ENCODE results near the gene S1PR3. TPM values are rescaled to one million over a fixed set of nuclear protein-coding genes. Genes with fewer than 3 reads are reported as not detected.
A peak's percentile ranks its signal among the peaks of the same experiment; 100 is the strongest.

Gene S1PR3
- total RNA-seq, 1 experiment from 2014 or later = 23.3 TPM

DNA sequence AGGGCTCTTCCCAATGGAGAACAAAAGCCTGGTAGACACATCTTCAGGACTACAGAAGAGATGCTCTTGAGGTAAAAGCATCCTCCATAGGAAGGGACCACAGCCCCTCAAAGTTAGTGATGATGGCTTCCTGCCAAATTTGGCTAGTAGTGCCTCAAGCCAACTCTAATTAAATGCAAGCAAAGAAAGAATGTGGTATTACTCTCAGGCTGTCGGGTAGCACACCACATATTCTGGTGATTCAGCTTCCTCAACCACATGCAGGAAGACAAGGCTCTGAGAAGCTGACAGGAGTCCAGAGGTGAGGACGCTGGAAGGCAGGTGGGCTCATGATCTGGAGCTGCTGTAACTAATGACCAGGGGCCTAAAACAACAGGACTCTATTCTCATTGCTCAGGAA lies 37.2 kb upstream of the S1PR3 start:
- H3K36me3 ChIP-seq (ENCODE audit: low read depth) = no peaks in the 10 kb centered on the region
- H3K4me3 ChIP-seq = no peak overlapping the region
- intact Hi-C loops (cut with micrococcal nuclease; ENCODE audit: unreplicated experiment) = no loop called here
- TF ChIP-seq, protein P1, sequence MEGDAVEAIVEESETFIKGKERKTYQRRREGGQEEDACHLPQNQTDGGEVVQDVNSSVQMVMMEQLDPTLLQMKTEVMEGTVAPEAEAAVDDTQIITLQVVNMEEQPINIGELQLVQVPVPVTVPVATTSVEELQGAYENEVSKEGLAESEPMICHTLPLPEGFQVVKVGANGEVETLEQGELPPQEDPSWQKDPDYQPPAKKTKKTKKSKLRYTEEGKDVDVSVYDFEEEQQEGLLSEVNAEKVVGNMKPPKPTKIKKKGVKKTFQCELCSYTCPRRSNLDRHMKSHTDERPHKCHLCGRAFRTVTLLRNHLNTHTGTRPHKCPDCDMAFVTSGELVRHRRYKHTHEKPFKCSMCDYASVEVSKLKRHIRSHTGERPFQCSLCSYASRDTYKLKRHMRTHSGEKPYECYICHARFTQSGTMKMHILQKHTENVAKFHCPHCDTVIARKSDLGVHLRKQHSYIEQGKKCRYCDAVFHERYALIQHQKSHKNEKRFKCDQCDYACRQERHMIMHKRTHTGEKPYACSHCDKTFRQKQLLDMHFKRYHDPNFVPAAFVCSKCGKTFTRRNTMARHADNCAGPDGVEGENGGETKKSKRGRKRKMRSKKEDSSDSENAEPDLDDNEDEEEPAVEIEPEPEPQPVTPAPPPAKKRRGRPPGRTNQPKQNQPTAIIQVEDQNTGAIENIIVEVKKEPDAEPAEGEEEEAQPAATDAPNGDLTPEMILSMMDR (conservative IDR thresholded peaks at IDR 0.05) = no peak
- TF ChIP-seq EZH2 (IDR thresholded peaks at IDR 0.05; ENCODE audit: low read depth) = no peak
- H3F3A ChIP-seq (ENCODE audit: insufficient read depth, low read depth) = peaks cover 16% of the 10 kb centered on the region
- H3K9me2 ChIP-seq (ENCODE audit: insufficient read depth) = no peaks in the 10 kb centered on the region
- no peak overlapping the region for H3K4me2 ChIP-seq
- no peaks in the 10 kb centered on the region for H4K20me1 ChIP-seq (ENCODE audit: insufficient read depth)
- H3K4me1 ChIP-seq (replicated peaks; ENCODE audit: insufficient read depth) = peaks cover 34% of the 10 kb centered on the region
- no peaks in the 10 kb centered on the region for H3K27me3 ChIP-seq (ENCODE audit: insufficient read depth, low read depth)
- BruUV-seq (replicated peaks) = no TSS peak
- no peaks in the 10 kb centered on the region for H3K9me3 ChIP-seq (ENCODE audit: insufficient read depth, low read depth)
- ChIA-PET POLR2A (ENCODE audit: unreplicated experiment) (no interaction called here), CTCF (no interaction called here)
- no peak overlapping the region for H3K27ac ChIP-seq
- no peaks in the 10 kb centered on the region for H3K79me2 ChIP-seq (ENCODE audit: low read depth)
- no peak overlapping the region for H2AFZ ChIP-seq
- DNase-seq = peak in 1 of 2 experiments; percentile 61

- intact Hi-C loops (cut with micrococcal nuclease; ENCODE audit: unreplicated experiment) = no loop called here
- TF ChIP-seq, protein P1 (conservative IDR thresholded peaks at IDR 0.05) = no peak
- TF ChIP-seq EZH2 (IDR thresholded peaks at IDR 0.05; ENCODE audit: low read depth) = no peak
- DNase-seq = no peak
- ChIA-PET CTCF (no interaction called here), POLR2A (ENCODE audit: unreplicated experiment) (interaction anchor here (0.8 kb wide), 1 partner anchor 209 kb away, joined by 5 read pairs; no protein-coding TSS in a partner anchor)
- Histone ChIP-seq H3K4me2 (no peak overlapping the region), H3K79me2 (ENCODE audit: low read depth) (no peaks in the 10 kb centered on the region), H2AFZ (no peak overlapping the region), H3F3A (ENCODE audit: insufficient read depth, low read depth) (no peaks in the 10 kb centered on the region), H3K9me2 (ENCODE audit: insufficient read depth) (no peaks in the 10 kb centered on the region), H3K9me3 (ENCODE audit: insufficient read depth, low read depth) (no peaks in the 10 kb centered on the region), H3K36me3 (ENCODE audit: low read depth) (no peaks in the 10 kb centered on the region), H3K27ac (no peak overlapping the region), H3K4me1 (replicated peaks; ENCODE audit: insufficient read depth) (peaks cover 10% of the 10 kb centered on the region; the same call in 1 of the 2 replicates), H3K4me3 (no peak overlapping the region), H3K27me3 (ENCODE audit: insufficient read depth, low read depth) (no peaks in the 10 kb centered on the region), H4K20me1 (ENCODE audit: insufficient read depth) (no peaks in the 10 kb centered on the region)
- no TSS peak for BruUV-seq (replicated peaks)
Measured at GRCh38 chr9:88957526-88957925, 33.7 kb upstream of the S1PR3 start.

GRCh38 chr9:88959727-88960469 lies 31.4 kb upstream of the S1PR3 start:
- no peak for DNase-seq
- no peak for TF ChIP-seq EZH2 (IDR thresholded peaks at IDR 0.05; ENCODE audit: low read depth)
- TF ChIP-seq, protein P1 (conservative IDR thresholded peaks at IDR 0.05) = no peak
- Histone ChIP-seq H2AFZ (no peak overlapping the region), H3K36me3 (ENCODE audit: low read depth) (no peaks in the 10 kb centered on the region), H3K4me3 (no peak overlapping the region), H3F3A (ENCODE audit: insufficient read depth, low read depth) (no peaks in the 10 kb centered on the region), H3K9me3 (ENCODE audit: insufficient read depth, low read depth) (no peaks in the 10 kb centered on the region), H3K9me2 (ENCODE audit: insufficient read depth) (no peaks in the 10 kb centered on the region), H3K27me3 (ENCODE audit: insufficient read depth, low read depth) (no peaks in the 10 kb centered on the region), H3K4me1 (replicated peaks; ENCODE audit: insufficient read depth) (peaks cover 10% of the 10 kb centered on the region; the same call in 1 of the 2 replicates), H4K20me1 (ENCODE audit: insufficient read depth) (no peaks in the 10 kb centered on the region), H3K79me2 (ENCODE audit: low read depth) (no peaks in the 10 kb centered on the region), H3K27ac (no peak overlapping the region), H3K4me2 (no peak overlapping the region)
- POLR2A ChIA-PET (ENCODE audit: unreplicated experiment) = no interaction called here
- CTCF ChIA-PET = no interaction called here
- BruUV-seq (replicated peaks) = no TSS peak
- intact Hi-C loops (cut with micrococcal nuclease; ENCODE audit: unreplicated experiment) = no loop called here

Data from PC-9 (cell line).